ENCODE data around the gene TNNT2. TPM values are rescaled to one million over a fixed set of nuclear protein-coding genes. Genes with fewer than 3 reads are reported as not detected.

TNNT2 gene
- total RNA-seq, 1 donor from 2014 or later = 3.3 TPM

DNA sequence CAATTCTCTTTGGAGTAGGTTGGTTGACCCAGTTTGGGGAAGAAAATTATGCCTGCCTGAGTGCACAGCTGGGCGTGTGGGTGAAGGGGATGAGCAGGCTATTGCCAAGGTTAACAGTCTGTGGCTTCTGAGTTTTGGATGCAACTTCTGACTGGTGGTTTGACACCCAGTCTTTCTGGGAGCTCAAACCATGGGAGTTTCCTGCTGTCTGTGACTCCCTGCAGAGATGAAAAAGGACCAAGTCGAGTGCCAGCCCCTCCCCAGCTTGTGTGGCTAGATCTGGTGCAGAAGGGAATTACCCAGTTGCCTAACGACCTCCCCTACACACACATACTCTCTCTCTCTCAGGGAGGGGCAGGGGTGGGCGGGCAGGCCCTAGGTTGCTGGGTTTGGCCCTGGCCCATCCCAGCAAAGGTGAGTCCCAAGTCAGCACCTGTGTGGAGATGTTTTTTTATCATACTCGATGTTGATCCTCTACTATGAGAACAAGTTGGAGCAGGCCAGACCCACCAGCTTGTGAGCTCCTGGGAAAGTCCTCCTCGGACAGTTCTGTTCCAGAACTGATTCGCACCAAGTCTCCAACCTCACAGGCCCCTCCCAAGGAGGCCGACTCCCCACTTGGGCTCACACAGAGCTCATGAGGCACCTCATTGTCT, 66.0 kb downstream of the TNNT2 start:
- Mint-ChIP-seq H3K4me3 (ENCODE audit: unreplicated experiment) (no peak overlapping the region), H3K9me3 (ENCODE audit: unreplicated experiment) (no peaks in the 10 kb centered on the region), H3K27me3 (ENCODE audit: unreplicated experiment) (peaks cover 3% of the 10 kb centered on the region), H3K4me1 (ENCODE audit: unreplicated experiment) (peaks cover 8% of the 10 kb centered on the region), H3K36me3 (ENCODE audit: low read depth, unreplicated experiment) (no peaks in the 10 kb centered on the region), H3K27ac (ENCODE audit: unreplicated experiment) (no peak overlapping the region)
- DNase-seq (ENCODE audit: low spot score) = no peak
- TF ChIP-seq, protein P1, sequence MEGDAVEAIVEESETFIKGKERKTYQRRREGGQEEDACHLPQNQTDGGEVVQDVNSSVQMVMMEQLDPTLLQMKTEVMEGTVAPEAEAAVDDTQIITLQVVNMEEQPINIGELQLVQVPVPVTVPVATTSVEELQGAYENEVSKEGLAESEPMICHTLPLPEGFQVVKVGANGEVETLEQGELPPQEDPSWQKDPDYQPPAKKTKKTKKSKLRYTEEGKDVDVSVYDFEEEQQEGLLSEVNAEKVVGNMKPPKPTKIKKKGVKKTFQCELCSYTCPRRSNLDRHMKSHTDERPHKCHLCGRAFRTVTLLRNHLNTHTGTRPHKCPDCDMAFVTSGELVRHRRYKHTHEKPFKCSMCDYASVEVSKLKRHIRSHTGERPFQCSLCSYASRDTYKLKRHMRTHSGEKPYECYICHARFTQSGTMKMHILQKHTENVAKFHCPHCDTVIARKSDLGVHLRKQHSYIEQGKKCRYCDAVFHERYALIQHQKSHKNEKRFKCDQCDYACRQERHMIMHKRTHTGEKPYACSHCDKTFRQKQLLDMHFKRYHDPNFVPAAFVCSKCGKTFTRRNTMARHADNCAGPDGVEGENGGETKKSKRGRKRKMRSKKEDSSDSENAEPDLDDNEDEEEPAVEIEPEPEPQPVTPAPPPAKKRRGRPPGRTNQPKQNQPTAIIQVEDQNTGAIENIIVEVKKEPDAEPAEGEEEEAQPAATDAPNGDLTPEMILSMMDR (IDR thresholded peaks at IDR 0.05; ENCODE audit: unreplicated experiment) = no peak

DNA sequence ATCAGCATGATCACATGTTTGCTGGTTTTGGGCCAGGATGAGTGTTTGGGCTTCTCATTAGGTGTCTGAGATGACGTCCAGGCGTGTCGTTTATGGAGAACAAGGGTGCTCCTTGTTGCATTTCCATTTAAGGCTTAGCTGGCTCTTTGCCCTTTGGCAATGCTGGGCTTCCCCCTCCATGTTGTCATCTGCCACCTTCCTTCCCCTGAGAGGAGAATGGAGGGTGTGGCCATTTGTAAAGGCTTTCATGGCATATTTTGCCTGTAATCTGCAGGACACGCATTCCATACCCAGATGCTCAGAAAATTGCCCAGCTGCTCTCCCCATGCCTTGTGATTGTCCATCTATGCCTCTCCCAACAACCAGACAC, 66.5 kb downstream of the TNNT2 start:
- peaks cover 3% of the 10 kb centered on the region for H3K27me3 Mint-ChIP-seq (ENCODE audit: unreplicated experiment)
- TF ChIP-seq, protein P1 (IDR thresholded peaks at IDR 0.05; ENCODE audit: unreplicated experiment) = no peak
- no peaks in the 10 kb centered on the region for H3K9me3 Mint-ChIP-seq (ENCODE audit: unreplicated experiment)
- no peak overlapping the region for H3K4me3 Mint-ChIP-seq (ENCODE audit: unreplicated experiment)
- H3K27ac Mint-ChIP-seq (ENCODE audit: unreplicated experiment) = no peak overlapping the region
- peaks cover 8% of the 10 kb centered on the region for H3K4me1 Mint-ChIP-seq (ENCODE audit: unreplicated experiment)
- no peaks in the 10 kb centered on the region for H3K36me3 Mint-ChIP-seq (ENCODE audit: low read depth, unreplicated experiment)
- no peak for DNase-seq (ENCODE audit: low spot score)

DNA sequence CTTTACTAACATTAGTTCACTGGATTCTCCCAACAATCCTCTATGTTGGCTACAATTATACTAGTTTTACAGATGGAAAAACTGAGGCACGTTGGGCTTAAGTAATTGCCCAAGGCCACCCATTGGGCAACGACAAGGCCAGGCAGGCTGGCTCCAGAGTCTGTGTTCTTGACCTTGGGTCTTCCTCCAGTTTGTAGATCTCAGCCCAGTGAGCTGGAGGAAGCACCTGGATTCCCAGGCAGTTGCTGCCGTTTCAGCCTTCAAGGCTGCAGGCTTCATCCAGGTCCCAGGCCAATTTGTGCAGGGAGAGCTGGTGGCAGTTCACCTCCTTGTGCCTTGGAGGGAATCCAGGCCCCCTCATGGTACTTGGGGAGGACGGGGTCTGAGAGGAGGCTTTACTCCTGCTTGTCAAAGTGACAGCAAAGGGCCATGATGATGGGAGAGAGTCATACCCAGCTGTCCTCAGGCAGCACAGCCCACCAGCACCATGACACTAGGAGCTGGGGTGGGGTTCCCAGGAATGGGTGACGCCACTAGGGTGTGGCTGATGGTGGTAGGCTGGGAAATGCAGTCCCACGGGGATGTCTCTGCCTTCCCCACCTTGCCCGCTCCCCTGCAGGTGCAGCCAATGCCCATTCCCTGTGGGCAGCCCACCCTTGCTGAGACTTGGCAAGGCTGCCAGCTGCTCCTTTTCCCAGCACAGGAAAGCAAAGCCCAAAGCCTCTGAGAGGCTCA, 67.1 kb downstream of the TNNT2 start:
- TF ChIP-seq, protein P1 (IDR thresholded peaks at IDR 0.05; ENCODE audit: unreplicated experiment) = no peak
- Mint-ChIP-seq H3K27me3 (ENCODE audit: unreplicated experiment) (peaks cover 2% of the 10 kb centered on the region), H3K4me3 (ENCODE audit: unreplicated experiment) (no peak overlapping the region), H3K36me3 (ENCODE audit: low read depth, unreplicated experiment) (no peaks in the 10 kb centered on the region), H3K9me3 (ENCODE audit: unreplicated experiment) (no peaks in the 10 kb centered on the region), H3K4me1 (ENCODE audit: unreplicated experiment) (peaks cover 8% of the 10 kb centered on the region), H3K27ac (ENCODE audit: unreplicated experiment) (no peak overlapping the region)
- no peak for DNase-seq (ENCODE audit: low spot score)

DNA sequence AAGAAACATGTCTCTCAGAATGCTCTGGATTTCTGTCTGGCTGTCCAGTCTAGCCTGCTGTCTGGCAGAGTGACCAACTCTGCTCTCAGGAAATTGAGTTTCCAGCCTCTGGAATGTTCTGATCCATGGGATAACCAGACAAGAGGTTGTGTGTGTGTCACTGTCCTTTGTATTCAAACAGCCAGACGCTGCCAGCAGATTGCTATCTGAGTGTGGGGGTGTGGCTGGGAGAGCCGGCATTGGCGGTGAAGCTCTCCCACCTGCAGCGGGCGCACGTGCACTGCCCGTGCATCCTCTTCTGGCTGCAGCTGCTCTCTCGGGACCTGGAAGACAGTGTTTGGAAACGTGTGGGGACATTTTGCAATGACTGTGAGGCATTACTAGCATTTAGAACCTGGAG, 68.1 kb downstream of the TNNT2 start:
- Mint-ChIP-seq H3K27ac (ENCODE audit: unreplicated experiment) (no peak overlapping the region), H3K4me1 (ENCODE audit: unreplicated experiment) (peaks cover 8% of the 10 kb centered on the region), H3K4me3 (ENCODE audit: unreplicated experiment) (no peak overlapping the region), H3K36me3 (ENCODE audit: low read depth, unreplicated experiment) (no peaks in the 10 kb centered on the region), H3K9me3 (ENCODE audit: unreplicated experiment) (no peaks in the 10 kb centered on the region), H3K27me3 (ENCODE audit: unreplicated experiment) (peaks cover 2% of the 10 kb centered on the region)
- TF ChIP-seq, protein P1 (IDR thresholded peaks at IDR 0.05; ENCODE audit: unreplicated experiment) = no peak
- DNase-seq (ENCODE audit: low spot score) = peak; percentile 59

Other genes starting within 250 kb of the TNNT2 start
- gene TMEM9, start 223.2 kb downstream of the TNNT2 start, total RNA-seq (ENCODE audit: unreplicated experiment) = 78.7 TPM
- gene IGFN1, start 186.9 kb downstream of the TNNT2 start, total RNA-seq (ENCODE audit: unreplicated experiment) = not detected
- gene PKP1, start 94.2 kb downstream of the TNNT2 start, total RNA-seq (ENCODE audit: unreplicated experiment) = 0.64 TPM
- gene LAD1, start 21.6 kb upstream of the TNNT2 start, total RNA-seq (ENCODE audit: unreplicated experiment) = 0.59 TPM
- not detected for gene TNNI1, start 44.0 kb upstream of the TNNT2 start, total RNA-seq (ENCODE audit: unreplicated experiment)
- gene PHLDA3, start 91.5 kb upstream of the TNNT2 start, total RNA-seq (ENCODE audit: unreplicated experiment) = 25.0 TPM
- 111 TPM for gene CSRP1, start 129.4 kb upstream of the TNNT2 start, total RNA-seq (ENCODE audit: unreplicated experiment)
- gene NAV1, start 161.4 kb upstream of the TNNT2 start, total RNA-seq (ENCODE audit: unreplicated experiment) = 101 TPM

Measured in endothelial cell (in vitro differentiated cells).